Measurements from ENCODE around the gene TLR8. TPM values are rescaled to one million over a fixed set of nuclear protein-coding genes. Genes with fewer than 3 reads are reported as not detected.
"Not testable (repeated sequence)": the region's sequence is repeated elsewhere in the genome, so short reads cannot be mapped to it uniquely, and the experiment has no call there.

The TLR8 gene
- total RNA-seq, 1 experiment from 2014 or later, result not detected

- no peak for DNase-seq (ENCODE audit: low read depth)
Measured at GRCh38 chrX:12896935-12897334, 9.5 kb upstream of the TLR8 start.

DNA sequence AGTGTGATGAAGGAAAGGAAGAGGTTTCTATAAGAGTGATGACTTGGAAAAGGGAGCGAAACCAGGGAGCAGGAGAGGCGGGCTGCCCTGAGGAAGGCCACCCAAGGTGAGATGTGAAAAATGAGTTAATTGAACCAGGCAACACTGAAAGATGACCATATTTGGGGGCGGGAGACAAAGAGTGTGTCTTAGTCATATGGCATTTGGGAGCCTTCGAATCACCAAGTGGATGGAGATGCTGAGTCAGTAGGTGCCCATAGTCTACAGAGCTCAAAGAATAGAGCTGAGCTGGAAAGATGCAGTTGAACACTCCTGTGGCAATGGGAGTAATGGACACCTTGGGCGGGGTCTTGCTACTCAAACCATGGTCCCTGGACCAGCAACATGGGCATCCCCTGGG is 8.3 kb upstream of the TLR8 start:
- DNase-seq (ENCODE audit: low read depth), result peak; percentile 12

DNA sequence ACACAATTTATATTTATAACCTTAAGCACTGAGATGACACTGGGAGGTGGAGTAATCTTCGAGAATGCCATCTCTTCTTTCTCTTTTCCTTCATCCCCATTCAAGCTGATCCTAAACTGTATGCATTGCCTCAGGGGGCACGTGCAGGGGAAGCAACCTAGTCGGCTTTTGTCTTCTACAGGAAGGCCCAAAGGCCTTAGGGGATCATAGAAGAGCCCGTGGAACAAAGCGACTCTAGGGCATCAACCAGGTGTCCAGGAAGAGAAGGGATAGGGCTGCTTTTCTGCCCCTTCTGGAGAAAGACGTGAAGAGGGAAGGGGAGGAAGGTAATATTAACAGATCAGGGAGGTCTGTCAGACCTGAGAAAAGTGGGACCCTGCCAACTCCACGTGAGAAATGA is 6.9 kb upstream of the TLR8 start:
- DNase-seq (ENCODE audit: low read depth), result no peak

GRCh38 chrX:12901486-12901885 is 4.9 kb upstream of the TLR8 start:
- peak; percentile 52 for DNase-seq (ENCODE audit: low read depth)

GRCh38 chrX:12903646-12904045 is 2.8 kb upstream of the TLR8 start:
- DNase-seq (ENCODE audit: low read depth), result no peak

GRCh38 chrX:12910423-12911121 is 4.2 kb downstream of the TLR8 start:
- DNase-seq (ENCODE audit: low read depth), result no peak

DNA sequence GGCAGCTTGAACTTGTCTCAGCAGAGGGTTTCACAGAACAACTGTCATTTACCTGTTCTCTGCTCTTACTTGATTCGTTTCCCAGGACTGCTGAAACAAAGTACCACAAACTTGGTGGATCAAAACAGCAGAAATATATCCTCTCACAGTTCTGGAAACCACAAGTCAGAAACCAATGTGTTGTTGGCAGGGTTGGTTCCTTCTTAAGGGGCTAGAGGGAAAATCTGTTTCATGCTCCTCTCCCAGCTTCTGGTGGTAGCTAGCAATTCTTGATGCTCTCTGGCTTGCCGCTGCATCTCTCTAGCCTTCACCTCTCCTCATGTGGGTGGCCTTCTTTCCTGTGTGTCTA is 4.7 kb downstream of the TLR8 start:
- DNase-seq (ENCODE audit: low read depth), result no peak

- no peak for DNase-seq (ENCODE audit: low read depth)
Measured at GRCh38 chrX:12912791-12913482, 6.5 kb downstream of the TLR8 start.

- DNase-seq (ENCODE audit: low read depth), result no peak
Measured at GRCh38 chrX:12917753-12918152, 11.3 kb downstream of the TLR8 start.

GRCh38 chrX:12919051-12919450 is 12.6 kb downstream of the TLR8 start:
- no peak for DNase-seq (ENCODE audit: low read depth)

GRCh38 chrX:12919620-12920019 is 13.2 kb downstream of the TLR8 start:
- DNase-seq (ENCODE audit: low read depth), result no peak

DNA sequence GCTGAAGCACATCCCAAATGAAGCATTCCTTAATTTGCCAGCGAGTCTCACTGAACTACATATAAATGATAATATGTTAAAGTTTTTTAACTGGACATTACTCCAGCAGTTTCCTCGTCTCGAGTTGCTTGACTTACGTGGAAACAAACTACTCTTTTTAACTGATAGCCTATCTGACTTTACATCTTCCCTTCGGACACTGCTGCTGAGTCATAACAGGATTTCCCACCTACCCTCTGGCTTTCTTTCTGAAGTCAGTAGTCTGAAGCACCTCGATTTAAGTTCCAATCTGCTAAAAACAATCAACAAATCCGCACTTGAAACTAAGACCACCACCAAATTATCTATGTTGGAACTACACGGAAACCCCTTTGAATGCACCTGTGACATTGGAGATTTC is 14.6 kb downstream of the TLR8 start:
- no peak for DNase-seq (ENCODE audit: low read depth)

- DNase-seq (ENCODE audit: low read depth), result no peak
Measured at GRCh38 chrX:12921886-12922598, 15.6 kb downstream of the TLR8 start.

GRCh38 chrX:12922599-12922919 is 16.1 kb downstream of the TLR8 start:
- no peak for DNase-seq (ENCODE audit: low read depth)

- DNase-seq (ENCODE audit: low read depth), result peak; percentile 64
Measured at GRCh38 chrX:12929701-12930100, 23.3 kb downstream of the TLR8 start.

- no peak for DNase-seq (ENCODE audit: low read depth)
Measured at GRCh38 chrX:12930150-12930549, 23.7 kb downstream of the TLR8 start.

DNA sequence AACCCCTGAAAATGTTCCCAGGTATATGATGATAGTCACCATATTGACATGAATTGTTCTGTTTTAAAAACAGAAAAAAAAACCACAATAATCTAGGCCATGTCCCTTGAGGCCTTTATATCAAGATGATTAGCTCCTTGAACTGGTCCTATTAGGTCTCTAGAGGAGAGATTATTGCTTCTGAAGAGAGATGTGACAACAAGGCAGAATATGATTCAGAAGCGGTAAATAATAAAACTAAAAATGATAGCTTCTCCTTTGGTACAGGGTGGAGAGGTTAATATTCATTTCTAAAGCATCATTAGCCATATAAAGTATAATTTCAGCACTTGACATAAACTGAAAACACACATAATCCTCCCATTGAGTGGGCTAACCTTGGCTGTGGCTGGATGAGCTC is 25.8 kb downstream of the TLR8 start:
- no peak for DNase-seq (ENCODE audit: low read depth)

DNA sequence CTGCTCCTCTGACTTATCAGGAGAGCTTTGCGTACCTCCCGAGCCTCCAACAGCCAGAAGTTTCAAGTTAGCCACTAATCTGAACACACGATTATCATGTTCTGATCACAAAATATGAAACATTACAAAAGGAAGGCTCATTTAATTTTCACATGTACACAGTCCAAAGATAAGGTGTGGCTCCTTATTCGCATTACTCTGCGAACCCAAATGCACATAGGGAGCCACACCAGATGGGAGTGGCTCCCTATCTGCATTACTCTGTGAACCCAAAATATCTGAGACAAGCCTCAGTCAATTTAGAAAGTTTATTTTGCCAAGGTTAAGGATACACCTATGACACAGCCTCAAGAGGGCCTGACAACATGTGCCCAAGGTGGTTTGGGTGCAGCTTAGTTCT is 28.4 kb downstream of the TLR8 start:
- DNase-seq (ENCODE audit: low read depth), result no peak

DNA sequence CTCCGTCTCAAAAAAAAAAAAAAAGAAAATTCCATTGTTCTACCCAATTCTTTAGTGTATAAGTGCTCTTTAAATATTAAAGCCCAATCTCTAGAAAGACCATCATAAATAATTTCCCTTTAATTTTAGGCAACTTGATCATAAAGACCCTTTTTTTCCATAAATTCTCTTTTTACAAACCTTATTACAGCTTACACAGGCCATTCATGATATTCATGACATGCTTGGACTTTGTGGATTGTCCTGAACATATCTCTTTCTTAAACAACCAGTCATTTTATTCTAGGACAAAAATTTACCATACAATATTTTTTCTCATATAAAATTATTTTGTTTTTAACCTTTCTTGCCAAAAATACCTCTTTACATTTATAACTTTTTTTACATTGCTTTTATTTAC is 30.5 kb downstream of the TLR8 start:
- DNase-seq (ENCODE audit: low read depth), result peak; percentile 24

DNA sequence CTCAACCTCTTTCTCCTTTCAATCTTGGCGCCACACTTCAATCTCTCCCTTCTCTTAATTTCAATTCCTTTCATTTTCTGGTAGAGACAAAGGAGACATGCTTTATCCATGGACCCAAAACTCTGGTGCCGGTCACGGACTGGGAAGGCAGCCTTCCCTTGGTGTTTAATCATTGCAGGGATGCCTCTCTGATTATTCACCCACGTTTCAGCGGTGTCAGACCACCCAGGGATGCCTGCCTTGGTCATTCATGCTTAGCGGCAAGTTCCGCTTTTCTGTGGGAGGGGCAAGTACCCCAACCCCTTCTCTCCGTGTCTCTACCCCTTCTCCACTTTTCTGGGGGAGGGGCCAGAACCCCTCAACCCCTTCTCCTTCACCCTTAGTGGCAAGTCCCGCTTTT is 34.1 kb downstream of the TLR8 start:
- not testable (repeated sequence) for DNase-seq (ENCODE audit: low read depth)

GRCh38 chrX:12943592-12943991 is 37.2 kb downstream of the TLR8 start:
- DNase-seq (ENCODE audit: low read depth), result not testable (repeated sequence)

- DNase-seq (ENCODE audit: low read depth), result not testable (repeated sequence)
Measured at GRCh38 chrX:12944452-12944851, 38.0 kb downstream of the TLR8 start.

DNA sequence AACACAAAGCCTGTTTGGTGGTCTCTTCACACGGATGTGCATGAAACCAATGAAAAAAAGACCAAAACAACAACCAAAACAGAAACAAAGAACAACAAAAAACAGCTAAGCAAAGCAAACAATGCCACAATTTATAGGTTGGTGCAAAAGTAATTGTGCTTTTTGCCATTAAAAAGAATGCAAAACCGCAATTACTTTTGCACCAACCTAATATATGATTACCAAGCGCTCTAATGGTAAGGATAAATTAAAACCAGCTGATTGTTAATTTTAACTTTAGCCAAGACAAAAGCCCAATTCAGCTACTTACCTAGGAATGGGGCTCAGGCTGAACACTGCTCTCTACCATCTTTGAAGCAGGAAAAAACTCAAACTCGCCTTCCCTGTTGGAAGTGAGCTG is 39.1 kb downstream of the TLR8 start:
- no peak for DNase-seq (ENCODE audit: low read depth)
